GM06990 (cell line): ENCODE data around the gene TTBK1.

ENCODE experiments used
- DNase-seq: peaks from one replicate; pipeline ENCODE4 v3.0.0-alpha.2; 2011; ENCODE audit not compliant: insufficient read length; ENCODE audit errors: extremely low read depth
- H3K27me3 ChIP-seq: replicated peaks from 2 replicates; pipeline ENCODE4 v1.6.0; 2011; ENCODE audit warnings: low read length; ENCODE audit not compliant: control insufficient read depth, insufficient read depth
- H3K36me3 ChIP-seq: 2 replicates; pipeline ENCODE4 v1.5.1; 2011; ENCODE audit warnings: low read length; ENCODE audit not compliant: control insufficient read depth, insufficient read depth
- H3K4me3 ChIP-seq: replicated peaks from 2 replicates; pipeline ENCODE4 v1.5.1; 2011; ENCODE audit warnings: low read depth, mild to moderate bottlenecking, control low read depth, low read length
- TF ChIP-seq, protein P1 (sequence below): IDR thresholded peaks from 2 replicates; pipeline ENCODE4 v1.5.1; 2011; ENCODE audit warnings: low read length, control low read depth, mild to moderate bottlenecking, inconsistent platforms; ENCODE audit not compliant: insufficient read depth, poor library complexity, severe bottlenecking

Gene TTBK1

DNA sequence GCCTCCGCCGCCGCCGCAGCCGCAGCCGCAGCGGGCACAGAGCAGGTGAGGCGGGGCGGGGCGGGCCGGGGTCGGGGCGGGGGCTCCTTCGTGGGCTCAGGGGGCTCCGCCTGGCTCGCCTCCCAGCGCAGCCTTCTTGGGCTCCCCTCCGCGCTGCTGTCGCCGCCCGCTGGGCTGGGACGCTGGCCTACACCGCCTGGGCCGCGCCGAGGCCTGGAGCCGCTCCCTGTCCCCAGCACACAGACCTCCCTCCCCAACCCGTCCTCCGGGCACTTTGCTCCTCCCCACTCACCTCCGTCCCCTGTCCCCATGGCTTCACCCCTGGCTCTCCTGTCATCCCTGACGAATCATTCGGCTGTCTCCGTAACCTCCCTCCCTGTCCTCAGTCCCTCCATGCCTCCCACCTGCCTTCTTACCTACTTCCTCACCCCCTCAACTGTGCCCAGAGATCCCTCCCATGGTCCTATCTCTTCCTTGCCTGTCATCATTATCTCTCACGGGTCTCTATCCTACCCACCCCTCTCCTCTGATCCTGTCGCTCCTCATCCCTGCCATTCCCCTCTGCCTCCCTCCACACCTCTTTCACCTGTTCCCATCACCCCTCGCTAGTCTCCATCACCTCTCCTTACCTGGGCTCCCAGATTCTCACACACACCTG is 512 bp downstream of the TTBK1 start:
- peaks cover 2% of the 10 kb centered on the region for H3K27me3 ChIP-seq

DNA sequence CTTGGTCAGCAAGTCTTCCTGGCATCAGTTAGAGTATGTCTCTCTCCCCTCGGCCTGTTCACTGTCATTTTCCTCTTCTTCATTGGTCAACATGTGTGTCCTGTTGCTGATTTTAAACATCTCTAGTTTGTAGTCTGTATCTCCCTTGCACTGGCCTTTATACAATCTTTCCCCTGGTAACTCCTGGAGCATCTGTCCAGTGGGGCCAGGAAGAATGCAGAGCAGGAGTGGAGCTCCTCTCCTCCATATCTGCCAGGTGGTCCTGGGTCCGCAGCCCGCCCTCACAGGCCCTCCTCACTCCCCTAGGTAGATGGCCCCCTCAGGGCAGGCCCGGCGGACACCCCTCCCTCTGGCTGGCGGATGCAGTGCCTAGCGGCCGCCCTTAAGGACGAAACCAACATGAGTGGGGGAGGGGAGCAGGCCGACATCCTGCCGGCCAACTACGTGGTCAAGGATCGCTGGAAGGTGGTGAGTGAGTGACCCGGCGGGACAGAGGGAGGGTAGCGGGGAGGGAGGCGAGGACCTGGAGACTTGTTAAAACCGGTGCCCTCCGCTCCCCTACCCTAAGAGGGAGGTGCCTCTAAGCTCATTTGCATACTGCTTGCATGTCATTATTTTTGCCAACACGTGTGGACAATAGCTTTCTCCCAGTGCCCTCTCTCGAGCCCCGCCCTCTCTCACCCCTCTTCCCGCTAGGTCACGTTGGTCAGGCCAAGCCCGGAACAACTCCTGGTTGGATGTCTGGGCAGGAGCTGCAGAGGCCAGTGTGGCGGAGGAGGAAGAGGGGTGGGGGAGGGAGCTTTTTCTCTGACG is 3.2 kb downstream of the TTBK1 start:
- DNase-seq: no peak
- TF ChIP-seq, protein P1, sequence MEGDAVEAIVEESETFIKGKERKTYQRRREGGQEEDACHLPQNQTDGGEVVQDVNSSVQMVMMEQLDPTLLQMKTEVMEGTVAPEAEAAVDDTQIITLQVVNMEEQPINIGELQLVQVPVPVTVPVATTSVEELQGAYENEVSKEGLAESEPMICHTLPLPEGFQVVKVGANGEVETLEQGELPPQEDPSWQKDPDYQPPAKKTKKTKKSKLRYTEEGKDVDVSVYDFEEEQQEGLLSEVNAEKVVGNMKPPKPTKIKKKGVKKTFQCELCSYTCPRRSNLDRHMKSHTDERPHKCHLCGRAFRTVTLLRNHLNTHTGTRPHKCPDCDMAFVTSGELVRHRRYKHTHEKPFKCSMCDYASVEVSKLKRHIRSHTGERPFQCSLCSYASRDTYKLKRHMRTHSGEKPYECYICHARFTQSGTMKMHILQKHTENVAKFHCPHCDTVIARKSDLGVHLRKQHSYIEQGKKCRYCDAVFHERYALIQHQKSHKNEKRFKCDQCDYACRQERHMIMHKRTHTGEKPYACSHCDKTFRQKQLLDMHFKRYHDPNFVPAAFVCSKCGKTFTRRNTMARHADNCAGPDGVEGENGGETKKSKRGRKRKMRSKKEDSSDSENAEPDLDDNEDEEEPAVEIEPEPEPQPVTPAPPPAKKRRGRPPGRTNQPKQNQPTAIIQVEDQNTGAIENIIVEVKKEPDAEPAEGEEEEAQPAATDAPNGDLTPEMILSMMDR: no peak
- Histone ChIP-seq H3K4me3 (peak overlapping the region; percentile 75), H3K27me3 (peaks cover 2% of the 10 kb centered on the region; the same call in 1 of the 2 replicates), H3K36me3 (no peaks in the 10 kb centered on the region)

More for the DNA sequence above, 512 bp downstream of the TTBK1 start:
- DNase-seq: no peak
- Histone ChIP-seq H3K36me3 (no peaks in the 10 kb centered on the region), H3K4me3 (no peak overlapping the region)
- TF ChIP-seq, protein P1: no peak

DNA sequence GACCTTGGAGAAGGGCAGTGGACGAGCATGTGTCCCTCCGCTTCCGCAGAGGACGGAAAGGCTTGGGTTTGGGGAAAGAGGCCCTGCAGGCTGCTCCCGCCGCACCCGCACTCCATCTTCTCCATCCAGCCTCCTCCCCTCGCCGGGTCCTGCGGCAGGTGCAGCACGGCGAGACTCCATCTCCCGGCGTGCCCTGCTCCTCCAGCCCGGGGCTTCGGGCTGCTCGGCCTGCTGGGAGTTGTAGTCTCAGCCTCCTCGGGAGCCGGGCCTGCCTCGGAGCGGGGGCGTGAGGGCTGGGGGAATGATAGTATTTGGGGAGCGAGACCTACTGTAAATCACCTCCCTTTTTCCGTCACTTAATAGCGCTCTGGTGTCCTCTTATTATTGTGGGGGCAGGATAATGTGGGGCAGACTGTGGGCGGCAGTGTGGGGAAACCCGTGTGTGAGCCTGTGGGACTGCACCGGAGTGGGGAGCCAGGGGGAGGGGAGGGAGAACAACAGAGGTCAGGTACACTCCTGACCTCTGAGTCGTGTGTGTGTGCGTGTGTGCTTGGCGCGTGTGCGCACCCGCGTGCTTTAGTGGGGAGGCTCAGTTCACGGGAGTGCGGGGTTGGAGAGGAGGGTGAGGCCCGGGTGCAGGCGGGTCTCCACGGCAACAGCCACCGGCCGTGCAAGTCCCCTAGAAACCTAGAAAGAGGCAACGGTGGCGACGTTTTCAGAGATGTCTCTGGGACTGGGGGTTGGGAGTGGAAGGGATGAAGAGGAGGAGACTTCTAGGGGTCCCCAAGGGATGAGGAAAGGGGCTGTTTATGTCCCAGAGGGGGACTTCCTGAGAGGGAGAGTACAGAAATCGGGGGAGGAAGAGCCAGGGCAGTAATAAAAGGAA is 4.1 kb downstream of the TTBK1 start:
- H3K4me3 ChIP-seq: peak overlapping the region; percentile 75
- H3K36me3 ChIP-seq: no peaks in the 10 kb centered on the region
- TF ChIP-seq, protein P1: peak; percentile 6
- H3K27me3 ChIP-seq: peaks cover 2% of the 10 kb centered on the region; the same call in 1 of the 2 replicates
- DNase-seq: peak; percentile 83

DNA sequence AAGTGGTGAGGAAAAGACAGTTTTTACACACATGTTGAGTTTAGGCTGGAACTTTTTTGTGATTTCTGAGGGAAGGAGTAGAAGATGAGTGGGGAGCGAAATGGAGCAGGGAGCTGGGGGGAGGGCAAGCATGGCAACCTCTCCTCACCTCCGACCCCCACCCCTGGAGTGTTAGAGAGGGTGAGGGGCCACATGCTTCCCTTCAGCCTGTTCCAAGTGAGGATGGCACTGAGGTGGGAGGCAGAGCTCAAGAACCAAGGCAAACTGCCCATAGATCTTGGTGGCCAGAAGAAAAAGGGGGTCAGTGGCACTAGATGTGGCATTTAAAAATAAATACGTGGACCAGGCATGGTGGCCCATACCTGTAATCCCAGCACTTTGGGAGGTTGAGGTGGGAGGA is 4.8 kb downstream of the TTBK1 start:
- peaks cover 2% of the 10 kb centered on the region; the same call in 1 of the 2 replicates for H3K27me3 ChIP-seq
- no peaks in the 10 kb centered on the region for H3K36me3 ChIP-seq
- no peak overlapping the region for H3K4me3 ChIP-seq
- TF ChIP-seq, protein P1: no peak
- no peak for DNase-seq

DNA sequence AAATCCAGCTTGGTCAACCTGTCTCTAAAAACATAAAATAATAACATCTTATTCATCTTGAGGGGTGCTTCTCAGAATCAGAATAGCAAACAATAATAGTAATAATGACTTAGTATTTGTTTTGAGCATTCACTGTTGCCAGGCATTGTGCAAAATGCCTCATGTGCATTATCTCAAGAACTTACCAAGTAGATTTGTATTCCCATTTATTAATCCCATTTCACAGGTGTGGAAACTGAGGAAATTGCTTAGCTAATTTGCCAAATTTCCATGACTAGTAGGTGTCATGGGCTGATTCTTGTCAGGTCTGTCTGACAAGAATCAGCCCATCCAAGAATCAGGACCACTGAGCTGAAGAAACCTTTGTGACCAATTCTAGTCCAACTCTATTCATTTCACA is 5.5 kb downstream of the TTBK1 start:
- H3K4me3 ChIP-seq: no peak overlapping the region
- DNase-seq: no peak
- peaks cover under 1% of the 10 kb centered on the region; the same call in 1 of the 2 replicates for H3K27me3 ChIP-seq
- TF ChIP-seq, protein P1: no peak
- H3K36me3 ChIP-seq: no peaks in the 10 kb centered on the region
